Measurements from ENCODE around the gene FMNL3.

DNA sequence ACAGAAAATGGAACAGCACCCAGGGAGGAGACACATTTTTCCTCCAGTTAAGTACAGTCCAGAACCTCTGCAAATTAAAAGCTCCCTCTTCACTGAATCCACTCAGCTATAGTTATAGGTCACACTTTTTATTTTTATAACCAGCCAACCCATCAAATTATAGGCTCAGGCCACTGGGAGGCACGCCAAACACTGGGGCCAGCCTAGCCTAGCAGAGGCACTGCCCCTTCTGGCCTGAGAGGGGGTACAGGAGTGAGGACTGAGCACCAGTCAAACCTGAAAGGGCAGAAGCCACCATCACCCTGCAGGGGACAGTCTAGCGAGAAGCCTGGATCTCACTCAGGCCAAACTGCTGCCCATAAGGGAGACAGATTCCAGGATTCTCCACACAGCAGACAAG is 19.3 kb downstream of the FMNL3 start:
- TF ChIP-seq POLR2A (IDR thresholded peaks at IDR 0.05; ENCODE audit: low read depth, low read length) (no peak), TAF1 (IDR thresholded peaks at IDR 0.05; ENCODE audit: borderline replicate concordance, low read depth, low read length) (no peak), POLR2AphosphoS5 (IDR thresholded peaks at IDR 0.05; ENCODE audit: low read depth, low read length) (no peak)

All from GM12892 (cell line).